HG02759 (cell line): ENCODE results near the gene HIRA.

Experiments used
- ATAC-seq: cut with Tn5 transposase; IDR thresholded peaks from one replicate; pipeline ENCODE4 v1.9.1; 2021; ENCODE audit warnings: mild to moderate bottlenecking, moderate library complexity; ENCODE audit not compliant: unreplicated experiment

HIRA gene

DNA sequence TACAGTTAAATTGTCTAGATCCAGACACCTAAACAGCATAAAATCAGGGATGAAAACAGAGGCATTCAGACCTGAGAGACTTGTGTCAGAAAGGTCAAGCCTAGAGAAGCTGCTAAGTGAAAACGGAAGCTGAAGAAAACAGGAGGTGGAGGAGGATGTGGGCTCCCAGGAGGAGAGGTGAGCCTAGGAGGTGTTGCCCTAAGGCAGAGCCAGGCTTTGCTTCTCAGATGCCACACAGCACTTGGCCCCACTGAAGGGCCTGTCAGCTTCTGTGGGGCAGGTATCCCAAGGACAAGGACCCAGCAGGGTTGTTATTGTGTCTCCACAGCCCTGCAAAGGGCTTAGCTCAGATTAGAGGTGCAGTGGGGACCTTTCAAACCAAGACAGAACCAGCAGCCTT is 33.0 kb upstream of the HIRA start:
- ATAC-seq: no peak

DNA sequence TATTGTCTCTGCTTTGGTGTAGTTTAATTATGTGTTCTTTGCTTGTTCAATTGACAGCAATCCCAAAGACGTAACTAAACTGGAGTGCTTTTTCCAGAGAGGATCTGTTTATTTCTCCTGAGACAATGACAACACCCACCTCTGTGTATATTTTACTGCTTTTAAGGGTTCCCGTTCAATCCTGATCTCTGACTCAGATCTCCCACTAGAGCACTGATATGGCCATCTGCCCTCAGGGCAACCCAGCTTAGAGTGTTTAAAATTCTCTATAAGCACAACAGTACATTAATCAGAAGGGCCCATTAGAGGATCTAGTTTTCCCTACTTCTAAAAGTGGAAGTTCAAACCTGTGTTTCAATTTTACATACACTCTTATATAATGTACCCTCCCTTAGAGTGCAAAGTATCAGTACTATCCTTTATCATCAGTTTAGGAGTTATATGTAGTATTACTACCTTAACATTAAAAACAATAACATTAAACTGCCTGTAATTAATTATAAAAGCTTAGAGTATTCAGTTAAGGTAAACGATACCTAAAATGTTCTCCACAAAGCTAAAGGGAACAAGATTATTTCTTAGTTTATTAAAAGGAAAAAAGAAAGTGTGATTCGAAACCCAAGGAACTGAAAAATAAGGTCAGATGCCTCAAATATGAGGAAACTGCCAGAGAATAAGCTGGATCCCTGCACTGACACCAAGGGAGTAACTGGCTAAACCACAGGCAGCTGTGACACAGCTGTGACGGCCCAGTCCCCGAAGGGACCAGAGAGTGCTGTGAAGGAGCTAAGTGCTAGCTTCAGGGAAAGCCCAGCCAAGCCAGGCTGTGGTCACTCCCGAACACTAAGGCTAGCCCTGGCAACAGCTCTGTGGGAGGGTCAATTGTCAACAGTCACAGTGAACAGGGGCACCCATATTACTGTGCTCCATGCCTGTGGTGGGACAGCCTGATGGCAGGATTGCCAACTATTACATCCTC is 32.2 kb upstream of the HIRA start:
- no peak for ATAC-seq

DNA sequence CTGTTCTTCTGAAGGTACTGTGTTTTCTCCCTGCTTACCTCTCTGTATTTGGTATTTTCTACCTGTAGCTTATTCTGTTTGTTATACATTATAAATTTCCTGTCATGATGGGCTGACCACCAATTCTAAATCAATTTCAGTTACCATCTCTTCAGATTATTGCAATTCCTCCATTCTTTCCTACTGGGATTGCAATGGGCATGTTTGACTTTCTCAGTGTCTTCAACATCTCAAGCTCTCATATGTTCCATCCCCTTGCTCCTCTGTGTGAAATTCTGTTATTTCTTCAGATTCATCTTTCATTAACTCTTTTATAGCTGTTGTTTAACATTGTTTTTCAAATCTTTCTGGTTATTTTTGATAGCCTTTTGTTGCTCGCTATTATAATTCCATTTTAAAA is 31.5 kb upstream of the HIRA start:
- no peak for ATAC-seq

- ATAC-seq: no peak
These were observed 30.0 kb upstream of the HIRA start for GRCh38 chr22:19461506-19461905.

DNA sequence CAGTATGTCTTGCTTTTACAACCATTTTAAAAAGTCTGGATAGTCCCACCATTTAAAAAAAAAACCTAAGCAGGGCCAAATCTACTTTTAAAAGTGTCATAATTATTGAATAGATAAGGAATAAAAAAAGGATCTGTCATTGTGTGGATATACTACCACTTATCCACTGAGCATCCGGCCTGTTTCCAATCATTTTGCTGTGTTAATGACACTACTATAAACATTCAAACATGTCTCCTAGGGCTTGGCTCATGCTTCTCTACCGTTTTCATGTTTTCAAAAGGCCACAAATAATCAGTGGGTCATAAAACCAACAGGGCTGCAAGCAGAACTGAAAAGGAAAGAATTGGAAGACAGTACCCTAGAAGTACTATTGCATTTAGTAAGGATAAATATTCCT is 28.5 kb upstream of the HIRA start:
- ATAC-seq: no peak

- no peak for ATAC-seq
These were observed 26.4 kb upstream of the HIRA start for GRCh38 chr22:19457828-19458428.

DNA sequence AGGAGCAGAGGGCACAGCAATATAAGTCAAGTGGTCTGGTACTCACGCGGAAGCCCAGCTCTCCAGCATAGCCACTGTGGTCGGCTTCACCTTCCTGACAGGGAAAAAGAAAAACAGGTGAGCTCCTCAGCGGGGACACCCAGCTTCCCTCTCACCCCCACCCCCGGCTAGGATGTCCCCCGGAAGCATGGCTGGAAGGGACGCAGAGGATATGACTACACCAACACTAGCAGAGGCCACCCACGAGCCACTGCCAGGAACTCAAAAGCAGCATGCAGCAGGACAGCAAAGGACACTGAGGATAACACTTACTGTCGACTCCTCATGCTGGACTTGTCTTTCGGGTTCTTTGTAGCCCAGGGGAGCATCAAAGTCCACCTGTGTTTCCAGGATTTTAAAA is 25.0 kb upstream of the HIRA start:
- no peak for ATAC-seq

GRCh38 chr22:19455585-19456370 is 24.2 kb upstream of the HIRA start:
- ATAC-seq: no peak

DNA sequence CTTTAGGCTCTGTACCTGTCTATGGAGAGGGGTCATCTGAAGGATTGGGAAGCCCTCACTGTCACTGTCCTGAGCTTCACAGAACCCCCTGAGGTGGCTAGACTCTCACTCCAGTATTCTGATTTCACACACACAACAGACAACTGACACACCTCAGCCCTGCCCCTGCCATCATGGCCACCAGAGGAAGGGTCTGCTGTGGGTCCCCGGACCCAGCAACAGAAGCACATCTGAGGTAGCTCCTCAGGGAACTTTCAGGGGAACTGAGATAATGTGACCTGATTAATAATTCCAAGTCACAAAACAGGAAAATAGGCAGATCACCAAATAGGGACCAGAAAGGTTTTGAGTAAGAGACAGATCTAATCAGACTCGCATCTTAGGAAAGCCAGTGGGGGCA is 23.5 kb upstream of the HIRA start:
- ATAC-seq: no peak

GRCh38 chr22:19454156-19454555 is 22.6 kb upstream of the HIRA start:
- ATAC-seq: no peak

GRCh38 chr22:19453718-19454117 is 22.2 kb upstream of the HIRA start:
- ATAC-seq: no peak

GRCh38 chr22:19451570-19451969 is 20.0 kb upstream of the HIRA start:
- no peak for ATAC-seq

DNA sequence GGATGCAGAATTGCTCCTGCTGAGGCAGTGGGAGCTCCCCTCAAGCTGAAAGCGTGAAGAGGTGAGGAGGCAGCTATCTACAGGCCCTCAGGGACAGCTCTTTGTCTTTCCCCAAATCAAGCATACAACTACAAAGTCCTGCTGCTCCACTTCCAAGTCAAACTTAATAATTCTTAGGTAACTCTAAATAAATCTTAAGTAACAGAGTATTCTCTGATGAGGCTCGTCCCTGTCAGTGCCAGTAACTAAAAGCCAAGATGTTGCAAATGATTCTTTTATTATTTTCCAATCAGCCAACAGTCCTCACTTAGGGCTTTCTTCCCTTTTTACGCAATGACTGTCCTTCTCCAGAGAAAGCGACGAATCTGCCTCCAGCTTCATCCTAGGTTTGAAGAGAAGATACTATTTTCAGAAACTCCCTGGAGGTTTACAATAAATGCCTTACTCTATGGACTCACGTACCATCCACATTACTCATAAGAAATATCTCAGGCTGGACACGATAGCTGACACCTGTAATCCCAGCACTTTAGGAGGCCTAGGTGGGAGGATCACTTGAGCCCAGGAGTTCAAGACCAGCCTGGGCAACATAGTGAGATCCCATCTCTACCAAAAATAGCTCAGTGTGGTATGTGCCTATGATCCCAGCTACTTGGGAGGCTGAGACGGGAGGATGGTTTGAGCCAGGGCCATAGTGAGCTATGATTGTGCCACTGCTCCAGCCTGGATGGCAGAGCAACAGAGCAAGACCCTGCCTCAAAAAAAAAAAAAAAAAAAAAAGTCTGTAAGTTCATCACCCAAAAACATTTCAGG is 19.0 kb upstream of the HIRA start:
- no peak for ATAC-seq

DNA sequence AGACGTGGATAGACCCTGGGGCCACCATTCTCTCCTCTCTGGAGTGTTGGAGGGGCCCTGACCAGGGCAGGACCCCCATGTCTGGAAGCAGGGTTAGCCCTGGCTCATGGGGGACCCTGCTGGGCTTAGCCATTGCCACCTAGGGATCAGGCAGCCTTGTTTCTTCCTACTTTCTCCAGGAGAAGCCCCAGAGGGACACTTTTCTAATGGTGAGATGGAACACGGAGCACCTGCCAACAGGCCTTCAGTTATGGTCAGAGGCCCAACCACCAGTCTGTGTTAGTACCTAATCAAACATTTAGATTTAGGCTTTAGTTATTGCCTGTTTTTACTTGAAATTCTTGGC is 17.9 kb upstream of the HIRA start:
- ATAC-seq: no peak

DNA sequence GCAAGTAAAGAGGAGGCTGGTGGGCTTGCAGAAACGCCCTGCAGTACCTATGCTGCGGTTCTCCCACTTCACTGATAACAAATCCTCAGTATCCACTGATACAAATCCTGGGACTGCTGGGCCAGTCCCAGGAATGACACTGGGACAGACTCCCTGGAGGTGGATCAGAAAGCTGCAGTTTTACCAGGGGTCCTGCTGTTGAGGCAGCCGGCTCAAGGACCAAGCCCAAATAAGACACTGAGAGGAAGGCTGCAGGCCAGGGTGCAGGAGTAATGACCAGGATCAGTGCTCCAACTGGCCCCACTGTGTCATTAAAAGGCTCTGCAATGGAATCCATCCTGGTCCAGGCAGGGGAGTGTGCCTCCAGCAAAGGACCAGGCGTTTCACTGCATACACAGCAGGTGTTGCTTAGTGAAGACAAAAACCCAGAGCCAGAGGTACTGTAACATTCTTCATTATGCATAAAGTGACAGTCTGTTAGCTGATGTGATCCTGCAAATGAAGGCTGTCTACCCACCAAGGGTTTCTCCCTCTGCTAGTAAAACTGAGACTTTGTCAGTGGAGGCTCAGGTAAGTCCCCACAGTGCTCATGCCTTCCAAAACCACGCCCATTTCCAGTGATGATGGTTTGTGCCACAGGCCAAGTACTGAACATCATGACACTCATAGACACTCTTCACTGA is 17.3 kb upstream of the HIRA start:
- peak; percentile 30 for ATAC-seq

GRCh38 chr22:19448076-19448607 is 16.6 kb upstream of the HIRA start:
- ATAC-seq: peak; percentile 39

DNA sequence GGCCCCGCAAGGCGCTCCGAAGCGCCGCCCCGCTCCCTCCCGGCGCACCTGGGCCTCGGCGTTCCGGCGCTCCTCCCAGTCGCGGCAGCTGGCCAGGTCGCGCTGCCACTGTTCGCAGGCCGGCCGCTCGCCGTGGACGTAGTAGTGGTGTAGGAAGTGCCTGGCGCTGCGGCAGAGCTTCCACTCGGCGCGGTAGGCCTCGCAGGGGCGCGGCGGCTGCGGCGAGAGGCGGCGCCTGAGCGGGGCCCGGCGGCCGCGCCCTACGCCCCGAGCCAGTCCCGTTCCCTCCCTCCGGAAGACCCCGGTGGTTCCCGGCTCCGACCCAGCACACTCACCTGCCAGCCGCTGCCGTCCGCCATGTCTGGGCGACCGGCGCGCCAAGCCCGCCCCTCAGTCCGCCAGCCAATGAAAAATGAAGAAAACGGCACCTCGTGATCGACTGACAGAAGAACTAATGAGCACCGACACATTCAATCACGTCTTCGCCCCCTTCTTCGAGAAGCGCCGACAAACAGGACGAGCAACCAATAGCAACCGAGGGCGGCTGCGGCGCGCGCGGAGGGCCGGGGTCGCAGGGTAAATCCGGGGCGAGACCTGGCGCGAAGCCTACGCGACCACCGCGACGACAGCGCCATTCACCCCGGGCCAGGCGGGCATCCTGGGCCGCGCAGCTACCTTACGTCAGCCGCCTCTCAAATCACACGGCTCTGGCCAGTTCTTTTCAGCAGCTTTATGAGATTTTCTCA is 16.0 kb upstream of the HIRA start, which contains the start of gene C22orf39:
C22orf39 (minus strand) TSS at position 382 of the 746 bp plus-strand sequence; CDS start at position 359, 23 bp downstream.
- ATAC-seq: peak; percentile 75

- ATAC-seq: peak; percentile 1
These were observed 15.2 kb upstream of the HIRA start for GRCh38 chr22:19446603-19447329.
